HG02840 (cell line): Measurements from ENCODE around the gene PDZD7.
A peak's percentile ranks its signal among the peaks of the same experiment; 100 is the strongest.

ENCODE experiments used
- ATAC-seq: cut with Tn5 transposase; IDR thresholded peaks from one replicate; pipeline ENCODE4 v1.9.1; 2021; ENCODE audit warnings: mild to moderate bottlenecking, moderate library complexity, moderate number of reproducible peaks; ENCODE audit not compliant: unreplicated experiment, low FRiP score

PDZD7 gene

DNA sequence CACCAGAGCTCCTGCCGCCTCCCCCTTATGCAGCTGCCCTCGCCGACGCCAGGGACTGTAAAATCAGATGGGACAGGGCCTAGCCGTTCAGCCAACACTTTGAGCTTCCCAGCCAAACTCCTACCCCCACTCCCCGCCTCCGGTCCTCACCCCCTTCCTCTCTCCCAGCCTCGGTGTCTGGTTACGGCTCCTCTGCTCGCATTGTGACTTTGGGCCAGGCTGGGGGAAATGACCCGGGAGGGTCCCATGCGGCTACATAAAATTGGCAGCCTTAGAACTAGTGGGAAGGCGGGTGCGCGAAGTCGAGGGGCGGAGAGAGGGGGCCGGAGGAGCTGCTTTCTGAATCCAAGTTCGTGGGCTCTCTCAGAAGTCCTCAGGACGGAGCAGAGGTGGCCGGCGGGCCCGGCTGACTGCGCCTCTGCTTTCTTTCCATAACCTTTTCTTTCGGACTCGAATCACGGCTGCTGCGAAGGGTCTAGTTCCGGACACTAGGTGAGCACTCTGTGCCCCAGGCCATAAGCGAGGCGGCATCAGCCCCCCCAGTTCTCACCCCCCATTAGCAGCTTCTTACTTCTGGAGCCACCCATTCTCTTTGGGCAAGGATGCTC, 30.8 kb upstream of the PDZD7 start, which contains the start of gene KAZALD1:
Gene KAZALD1 (plus strand): TSS at position 366 of the 608 bp plus-strand sequence. CDS start 604 bp downstream, outside the sequence.
- no peak for ATAC-seq

- peak; percentile 60 for ATAC-seq
Measured at GRCh38 chr10:101060951-101061623, 30.2 kb upstream of the PDZD7 start.

DNA sequence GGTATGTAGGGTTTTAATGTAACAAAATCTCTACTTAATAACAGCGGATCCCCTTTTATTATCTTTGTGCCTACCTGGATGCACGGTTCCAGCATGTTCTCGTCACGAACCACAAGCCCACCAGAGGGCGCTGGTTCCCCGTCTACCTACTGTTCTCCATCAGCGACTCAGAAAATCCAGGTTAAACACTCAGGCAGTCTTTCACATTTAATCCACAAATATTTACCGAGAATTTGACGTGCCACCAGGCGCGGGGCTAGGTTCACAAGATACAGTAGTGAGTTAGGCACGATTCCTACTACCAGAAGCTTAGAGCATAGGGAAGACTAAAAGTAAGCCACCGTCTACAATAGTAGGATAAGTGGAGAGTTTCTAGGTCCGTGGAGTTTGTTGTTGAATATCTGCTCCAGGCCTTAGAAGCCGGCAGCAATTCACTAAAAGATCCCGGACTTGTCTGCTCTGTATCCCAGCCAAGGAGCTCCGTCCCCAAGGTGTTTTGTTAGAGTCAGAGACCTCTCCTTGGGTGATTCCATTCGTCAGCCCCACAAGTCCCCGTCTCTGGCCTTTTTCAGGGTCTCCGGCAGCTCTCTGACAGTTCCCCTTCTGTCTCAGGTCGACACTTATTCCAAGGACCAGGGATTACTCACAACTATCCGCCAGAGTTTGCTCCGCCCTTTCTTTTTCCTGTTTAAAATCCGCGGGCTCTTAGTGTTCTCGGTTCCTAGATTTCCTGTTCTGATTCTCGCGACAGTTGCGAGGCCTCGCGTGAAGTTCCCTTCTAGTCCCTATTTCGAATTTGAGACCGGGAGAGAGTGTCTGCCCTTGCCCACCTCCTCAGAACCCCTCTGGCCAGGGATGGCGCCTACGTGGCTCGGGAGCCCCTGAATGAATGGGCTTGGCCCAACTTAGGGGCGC, 29.4 kb upstream of the PDZD7 start:
- ATAC-seq = peak; percentile 46

GRCh38 chr10:101056365-101057151, 25.6 kb upstream of the PDZD7 start:
- no peak for ATAC-seq

GRCh38 chr10:101055411-101055810, 24.5 kb upstream of the PDZD7 start:
- no peak for ATAC-seq

DNA sequence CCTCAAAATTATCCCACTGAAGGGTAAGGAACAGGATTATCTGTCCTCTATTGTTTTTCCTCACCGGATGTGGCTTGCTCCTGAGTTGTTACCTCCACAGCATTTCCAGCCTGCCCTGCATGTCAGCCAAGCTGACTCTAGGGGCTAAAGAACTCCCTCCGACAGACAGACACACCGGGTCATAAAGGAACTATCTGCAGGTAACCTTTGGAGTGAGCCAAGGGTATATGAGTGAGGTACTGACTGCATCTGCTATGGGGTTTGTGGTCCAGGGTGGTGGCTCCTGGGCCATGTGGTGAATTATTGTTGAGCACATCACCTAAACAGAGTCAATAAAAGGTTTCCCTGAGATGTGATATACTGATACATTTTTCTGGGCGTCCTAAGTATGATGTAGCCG, 23.9 kb upstream of the PDZD7 start:
- ATAC-seq = no peak

DNA sequence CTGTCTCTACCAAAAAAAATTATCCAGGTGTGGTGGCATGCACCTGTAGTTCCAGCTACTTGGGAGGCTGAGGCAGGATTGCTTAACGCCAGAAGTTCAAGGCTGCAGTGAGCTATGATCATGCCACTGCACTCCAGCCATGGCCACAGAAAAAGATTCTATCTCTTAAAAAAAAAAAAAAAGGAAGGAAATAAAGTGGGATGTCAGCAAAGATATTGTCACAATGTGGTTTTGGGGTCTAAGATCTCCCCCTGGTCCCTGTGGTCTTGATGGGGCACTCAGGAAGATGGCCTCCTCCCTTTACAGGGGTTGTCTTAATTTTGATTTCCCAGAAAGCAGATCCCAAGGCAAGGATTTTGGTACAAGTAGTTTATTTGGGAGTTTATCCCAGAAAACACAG, 23.4 kb upstream of the PDZD7 start:
- no peak for ATAC-seq

DNA sequence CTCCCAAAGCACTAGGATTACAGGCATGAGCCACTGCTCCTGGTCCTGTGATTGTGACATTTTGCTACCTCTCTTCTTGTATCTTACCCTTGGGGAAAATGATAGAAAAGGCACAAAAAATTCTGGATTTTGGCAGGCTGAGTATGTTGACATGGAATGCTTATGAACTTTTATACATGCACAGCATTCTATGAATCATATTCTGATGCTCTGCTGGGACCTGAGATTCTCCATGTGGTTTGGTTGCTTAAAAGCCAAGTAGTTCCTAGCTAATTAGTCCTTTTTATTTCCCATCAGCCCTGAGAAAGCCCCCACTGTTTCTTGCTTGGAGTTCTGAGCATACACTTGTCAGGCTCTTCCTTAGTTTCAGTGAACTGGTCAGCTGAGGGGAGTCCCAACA, 22.6 kb upstream of the PDZD7 start:
- no peak for ATAC-seq

DNA sequence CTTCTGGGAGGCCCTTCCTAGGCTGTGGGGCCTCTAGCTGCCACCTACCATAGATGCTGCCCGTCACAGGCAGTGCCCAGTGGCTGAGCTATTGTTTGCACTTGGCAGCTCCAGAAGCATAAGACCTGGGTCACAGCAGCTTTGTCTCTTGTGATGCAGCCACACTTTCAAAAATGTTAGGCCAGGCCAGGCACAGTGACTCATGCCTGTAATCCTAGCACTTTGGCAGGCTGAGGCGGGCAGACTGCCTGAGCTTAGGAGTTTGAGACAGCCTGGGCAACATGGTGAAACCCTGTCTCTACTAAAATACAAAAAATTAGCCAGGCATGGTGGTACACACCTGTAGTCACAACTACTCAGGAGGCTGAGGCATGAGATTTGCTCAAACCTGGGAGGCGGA, 21.4 kb upstream of the PDZD7 start:
- ATAC-seq = no peak

DNA sequence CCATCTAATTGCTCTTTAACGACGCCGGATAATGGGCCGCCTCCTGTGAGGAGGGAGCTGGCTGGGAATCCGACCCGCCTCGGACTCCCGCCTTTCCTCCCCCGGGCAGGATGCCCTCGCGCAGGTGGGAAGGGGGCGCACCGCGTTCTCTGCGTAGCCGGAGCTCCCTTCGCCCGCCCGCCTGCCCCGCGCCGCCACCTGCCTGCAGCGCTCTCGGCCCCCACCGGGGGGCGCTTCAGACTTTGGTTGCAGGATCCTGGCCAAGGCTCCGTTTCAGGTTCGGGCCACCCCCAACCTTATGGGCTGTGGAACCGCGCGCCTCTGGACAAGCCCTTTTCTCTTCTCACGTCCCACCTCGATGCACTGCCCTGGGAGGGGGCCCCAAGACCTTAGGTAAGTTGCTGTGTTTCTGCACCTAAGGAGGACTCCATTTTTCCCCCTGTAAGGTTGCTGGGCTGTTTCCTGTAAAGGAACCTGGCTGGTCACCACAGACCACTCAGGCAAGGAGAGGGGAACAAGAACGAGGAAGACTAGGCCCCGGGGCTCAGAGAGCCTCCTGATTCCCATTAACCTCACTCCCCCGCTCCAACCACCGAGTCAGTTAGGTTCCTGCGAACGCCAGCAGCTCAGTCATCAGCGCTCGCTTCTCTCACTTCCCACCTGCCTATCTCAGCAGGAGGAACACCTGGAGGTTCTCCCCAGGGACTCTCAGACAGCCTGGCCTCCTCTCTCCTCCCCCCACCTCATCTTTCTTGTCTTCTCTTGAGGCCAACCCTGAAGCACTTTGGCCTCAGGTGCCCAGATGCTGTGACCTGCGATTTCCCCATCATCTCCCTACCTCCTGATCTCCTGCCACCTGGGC, 19.5 kb upstream of the PDZD7 start:
- ATAC-seq = no peak

DNA sequence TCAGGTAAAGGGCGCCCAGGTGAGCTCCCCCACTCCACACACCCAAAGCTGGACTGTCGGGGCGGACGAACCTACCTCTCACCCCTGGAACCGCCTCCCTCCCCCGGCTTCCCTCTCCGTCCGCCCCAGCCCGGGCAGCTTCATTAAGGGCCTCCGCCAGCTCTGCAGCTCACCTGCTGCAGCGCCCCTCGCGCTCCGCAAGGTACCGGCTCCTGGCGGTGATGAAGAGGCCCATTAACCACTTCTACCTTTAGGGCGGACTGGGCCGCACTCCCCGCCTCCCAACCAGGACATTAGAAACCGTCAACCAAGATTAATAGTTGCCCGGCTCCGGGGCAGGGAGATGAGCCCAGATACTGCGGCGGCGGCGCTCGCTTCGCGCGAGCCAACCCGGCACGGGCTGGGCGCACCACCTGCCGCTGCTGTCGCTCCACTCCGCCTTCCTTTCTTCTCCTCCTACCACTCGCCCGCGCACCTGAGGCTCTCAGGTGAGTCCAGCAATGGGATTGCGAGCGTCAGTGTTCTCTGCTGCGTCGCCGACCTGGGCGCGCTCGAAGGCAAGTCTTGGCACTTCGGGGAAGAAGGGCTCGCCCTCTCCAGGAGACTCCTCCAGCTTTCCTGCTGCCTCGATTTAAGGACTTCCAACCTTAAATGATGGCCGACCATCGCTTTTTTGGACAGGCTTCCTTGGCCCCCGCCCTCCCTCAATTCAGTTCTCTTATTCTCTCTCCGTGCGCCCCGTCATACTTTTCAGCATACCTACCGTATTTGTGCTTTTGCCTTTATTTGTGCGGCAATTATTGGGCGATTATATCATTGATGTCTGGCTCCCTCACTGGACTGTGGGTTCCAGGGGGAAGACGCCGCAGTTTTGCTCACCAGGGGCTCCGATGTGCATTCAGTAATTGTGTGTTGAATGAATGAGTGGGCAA, 17.3 kb upstream of the PDZD7 start:
- no peak for ATAC-seq

DNA sequence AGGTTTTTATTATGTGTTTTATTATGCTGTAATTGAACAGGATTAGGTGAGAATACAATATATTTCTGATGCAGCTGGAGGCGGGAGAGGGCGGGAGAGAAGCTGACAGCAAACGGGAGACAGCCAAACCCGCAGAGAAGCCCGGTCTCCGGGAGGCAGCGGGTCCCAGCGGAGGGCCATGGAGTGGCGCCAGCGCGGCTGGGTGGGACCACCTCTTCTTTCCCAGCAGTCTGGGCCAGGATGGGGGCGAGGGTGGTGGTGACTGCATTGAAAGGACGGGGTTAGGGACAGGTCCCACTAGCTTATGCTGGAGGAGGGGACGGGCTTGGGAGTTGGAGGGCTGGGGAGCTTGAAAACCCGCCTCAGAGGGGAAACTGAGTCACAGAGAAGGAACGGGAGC, 16.3 kb upstream of the PDZD7 start:
- no peak for ATAC-seq

DNA sequence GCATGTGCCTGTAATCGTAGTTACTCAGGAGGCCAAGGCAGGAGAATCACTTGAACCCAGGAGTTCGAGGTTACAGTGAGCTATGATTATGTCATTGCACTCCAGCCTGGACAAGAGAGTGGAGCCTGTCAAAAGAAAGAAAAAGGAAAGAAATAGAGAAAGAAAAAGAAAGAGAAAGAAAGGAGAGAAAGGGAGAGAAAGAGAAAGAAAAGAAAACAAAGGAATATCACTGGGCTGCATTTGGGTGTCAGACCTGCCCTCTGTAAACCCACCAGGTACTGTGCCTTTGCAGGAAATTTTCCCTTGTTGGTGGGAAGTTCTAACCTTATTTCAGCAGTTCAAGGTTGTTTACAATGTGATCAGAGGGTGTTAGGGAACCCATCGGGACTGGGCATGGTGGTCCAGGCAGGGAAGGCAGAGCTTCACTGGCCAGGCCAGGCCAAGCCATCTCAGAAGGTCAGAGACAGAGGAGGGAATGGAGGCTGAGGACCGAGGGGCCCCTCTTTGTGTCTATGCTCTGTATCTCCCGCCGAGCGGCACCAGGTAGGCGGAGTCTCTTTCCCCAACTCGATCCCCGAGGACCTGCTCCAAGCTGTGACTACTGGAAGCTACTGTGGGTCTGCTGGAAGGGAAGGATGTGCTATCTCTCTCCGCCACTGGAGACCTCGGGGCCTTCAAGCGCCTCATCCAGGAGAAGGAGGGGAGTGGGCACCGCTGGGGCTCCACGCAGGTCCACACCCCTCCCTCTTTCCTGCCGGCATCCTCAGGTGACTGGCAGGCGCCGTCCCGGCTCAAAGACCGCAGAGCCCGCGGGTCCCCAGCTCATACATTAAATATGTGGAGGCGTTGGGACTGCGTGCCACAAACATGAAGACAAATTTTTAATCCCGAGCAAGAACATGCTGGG, 15.7 kb upstream of the PDZD7 start:
- ATAC-seq = no peak

- ATAC-seq = no peak
Measured at GRCh38 chr10:101044117-101044516, 13.2 kb upstream of the PDZD7 start.

GRCh38 chr10:101043363-101043707, 12.4 kb upstream of the PDZD7 start:
- ATAC-seq = no peak

DNA sequence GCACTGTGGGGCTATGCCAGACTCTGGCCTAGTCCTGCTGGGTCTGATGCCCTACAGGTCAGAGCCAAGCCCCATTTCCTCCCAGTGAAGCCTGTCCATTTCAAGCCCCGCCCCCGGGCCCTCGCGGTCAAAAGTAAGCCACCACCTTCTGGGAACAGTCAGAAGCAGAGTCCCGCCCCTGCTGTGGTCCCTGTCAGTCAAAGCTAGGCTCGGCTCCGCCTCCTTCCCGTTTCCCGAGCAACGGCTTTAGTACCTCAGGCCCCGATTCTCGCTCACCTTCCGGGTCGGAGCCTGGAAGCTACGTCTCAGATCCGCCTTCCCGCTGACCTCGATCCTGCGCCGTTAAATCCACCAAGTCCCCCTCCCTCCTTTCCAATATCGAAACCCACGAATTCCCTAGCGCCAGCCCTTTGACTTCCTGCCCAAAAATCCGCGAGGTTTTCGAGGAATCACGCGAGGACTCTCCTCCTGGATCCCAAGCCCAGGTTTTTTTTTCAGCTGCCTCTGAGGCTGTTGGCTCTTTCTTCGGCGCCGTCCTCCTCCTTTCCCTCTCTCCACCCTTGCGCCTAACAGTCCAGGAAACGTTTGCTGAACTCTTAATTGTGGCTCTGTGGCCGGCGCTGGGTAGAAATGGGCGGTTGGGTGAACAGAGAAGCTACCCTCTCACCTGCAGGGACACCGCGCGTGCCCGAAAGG, 11.9 kb upstream of the PDZD7 start:
- ATAC-seq = peak; percentile 89

GRCh38 chr10:101042118-101042517, 11.2 kb upstream of the PDZD7 start:
- ATAC-seq = no peak
